Measurements from ENCODE around the gene TRAF7. TPM values are rescaled to one million over a fixed set of nuclear protein-coding genes. Genes with fewer than 3 reads are reported as not detected.

TRAF7 gene
- total RNA-seq, 1 donor, result 56.1 TPM

DNA sequence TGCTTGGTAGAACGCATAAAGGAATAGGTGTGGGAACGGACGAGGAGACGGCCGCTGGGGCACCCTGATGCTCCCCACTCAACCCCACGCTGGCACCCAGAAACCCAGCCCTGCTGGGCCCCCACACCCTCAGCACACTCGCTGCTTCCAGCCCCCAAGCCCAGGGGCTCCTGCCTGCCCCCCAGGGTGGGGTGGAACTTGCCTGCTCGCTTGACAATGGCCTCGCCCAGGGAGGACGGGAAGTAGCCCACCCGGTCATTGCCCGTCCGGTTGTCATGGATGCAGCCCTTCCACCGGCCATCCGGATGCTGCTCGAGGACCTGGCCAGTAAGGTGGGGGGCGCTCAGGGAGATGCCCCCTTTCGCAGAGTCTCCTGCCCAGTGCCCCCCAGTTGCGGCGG lies 30.9 kb downstream of the TRAF7 start:
- no peak overlapping the region for H3K27ac ChIP-seq (ENCODE audit: low read depth, low read length)
- H2AFZ ChIP-seq (ENCODE audit: low read length), result no peak overlapping the region
- no peaks in the 10 kb centered on the region for H3K4me1 ChIP-seq (ENCODE audit: insufficient read depth, low read length)
- DNase-seq (ENCODE audit: insufficient read length, low spot score, missing footprints), result peak; percentile 77
- H3K27me3 ChIP-seq (ENCODE audit: insufficient read depth, low read length), result no peaks in the 10 kb centered on the region
- H3K9me3 ChIP-seq (ENCODE audit: low read depth, low read length), result no peaks in the 10 kb centered on the region
- no peaks in the 10 kb centered on the region for H4K20me1 ChIP-seq (ENCODE audit: insufficient read depth, low read length)
- H3K79me2 ChIP-seq (ENCODE audit: insufficient read depth, low read length), result no peaks in the 10 kb centered on the region
- TF ChIP-seq, protein P1, sequence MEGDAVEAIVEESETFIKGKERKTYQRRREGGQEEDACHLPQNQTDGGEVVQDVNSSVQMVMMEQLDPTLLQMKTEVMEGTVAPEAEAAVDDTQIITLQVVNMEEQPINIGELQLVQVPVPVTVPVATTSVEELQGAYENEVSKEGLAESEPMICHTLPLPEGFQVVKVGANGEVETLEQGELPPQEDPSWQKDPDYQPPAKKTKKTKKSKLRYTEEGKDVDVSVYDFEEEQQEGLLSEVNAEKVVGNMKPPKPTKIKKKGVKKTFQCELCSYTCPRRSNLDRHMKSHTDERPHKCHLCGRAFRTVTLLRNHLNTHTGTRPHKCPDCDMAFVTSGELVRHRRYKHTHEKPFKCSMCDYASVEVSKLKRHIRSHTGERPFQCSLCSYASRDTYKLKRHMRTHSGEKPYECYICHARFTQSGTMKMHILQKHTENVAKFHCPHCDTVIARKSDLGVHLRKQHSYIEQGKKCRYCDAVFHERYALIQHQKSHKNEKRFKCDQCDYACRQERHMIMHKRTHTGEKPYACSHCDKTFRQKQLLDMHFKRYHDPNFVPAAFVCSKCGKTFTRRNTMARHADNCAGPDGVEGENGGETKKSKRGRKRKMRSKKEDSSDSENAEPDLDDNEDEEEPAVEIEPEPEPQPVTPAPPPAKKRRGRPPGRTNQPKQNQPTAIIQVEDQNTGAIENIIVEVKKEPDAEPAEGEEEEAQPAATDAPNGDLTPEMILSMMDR (IDR thresholded peaks at IDR 0.05; ENCODE audit: extremely low read depth, low read depth, low read length), result no peak
- no peak overlapping the region for H3K4me2 ChIP-seq (ENCODE audit: insufficient read depth, low read length)
- H3K4me3 ChIP-seq (ENCODE audit: insufficient read depth, low read length), result no peak overlapping the region
- no peaks in the 10 kb centered on the region for H3K36me3 ChIP-seq (ENCODE audit: insufficient read depth, low read length)

DNA sequence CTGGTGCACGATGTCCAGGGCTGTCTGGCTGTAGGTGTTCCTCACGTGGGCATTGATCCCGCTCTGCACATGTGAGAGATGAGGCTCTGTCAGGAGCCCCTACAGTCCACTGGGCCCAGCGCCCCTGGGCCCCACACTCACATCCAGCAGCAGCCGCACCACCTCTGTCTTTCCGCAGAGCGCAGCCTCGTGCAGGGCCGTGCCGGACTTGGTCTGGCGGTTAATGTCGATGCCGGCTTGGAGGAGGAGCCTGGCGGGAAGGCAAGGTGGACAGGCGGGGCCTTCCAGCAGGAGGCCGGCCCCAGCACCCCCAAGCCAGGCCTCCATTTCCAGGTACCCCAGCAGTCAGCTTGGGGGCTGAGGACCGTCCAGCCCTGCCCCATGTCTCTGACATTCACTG lies 31.6 kb downstream of the TRAF7 start:
- no peaks in the 10 kb centered on the region for H3K27me3 ChIP-seq (ENCODE audit: insufficient read depth, low read length)
- no peaks in the 10 kb centered on the region for H3K4me1 ChIP-seq (ENCODE audit: insufficient read depth, low read length)
- H3K79me2 ChIP-seq (ENCODE audit: insufficient read depth, low read length), result no peaks in the 10 kb centered on the region
- H2AFZ ChIP-seq (ENCODE audit: low read length), result no peak overlapping the region
- no peak overlapping the region for H3K4me3 ChIP-seq (ENCODE audit: insufficient read depth, low read length)
- no peak overlapping the region for H3K4me2 ChIP-seq (ENCODE audit: insufficient read depth, low read length)
- TF ChIP-seq, protein P1 (IDR thresholded peaks at IDR 0.05; ENCODE audit: extremely low read depth, low read depth, low read length), result no peak
- no peaks in the 10 kb centered on the region for H3K9me3 ChIP-seq (ENCODE audit: low read depth, low read length)
- no peaks in the 10 kb centered on the region for H4K20me1 ChIP-seq (ENCODE audit: insufficient read depth, low read length)
- H3K27ac ChIP-seq (ENCODE audit: low read depth, low read length), result no peak overlapping the region
- no peaks in the 10 kb centered on the region for H3K36me3 ChIP-seq (ENCODE audit: insufficient read depth, low read length)
- DNase-seq (ENCODE audit: insufficient read length, low spot score, missing footprints), result peak; percentile 74

GRCh38 chr16:2188395-2188794 lies 32.8 kb downstream of the TRAF7 start:
- H3K4me2 ChIP-seq (ENCODE audit: insufficient read depth, low read length), result no peak overlapping the region
- no peaks in the 10 kb centered on the region for H3K36me3 ChIP-seq (ENCODE audit: insufficient read depth, low read length)
- no peak overlapping the region for H2AFZ ChIP-seq (ENCODE audit: low read length)
- no peaks in the 10 kb centered on the region for H3K79me2 ChIP-seq (ENCODE audit: insufficient read depth, low read length)
- TF ChIP-seq, protein P1 (IDR thresholded peaks at IDR 0.05; ENCODE audit: extremely low read depth, low read depth, low read length), result no peak
- no peaks in the 10 kb centered on the region for H3K9me3 ChIP-seq (ENCODE audit: low read depth, low read length)
- no peaks in the 10 kb centered on the region for H3K4me1 ChIP-seq (ENCODE audit: insufficient read depth, low read length)
- peaks cover under 1% of the 10 kb centered on the region for H3K27me3 ChIP-seq (ENCODE audit: insufficient read depth, low read length)
- H4K20me1 ChIP-seq (ENCODE audit: insufficient read depth, low read length), result no peaks in the 10 kb centered on the region
- no peak overlapping the region for H3K27ac ChIP-seq (ENCODE audit: low read depth, low read length)
- no peak for DNase-seq (ENCODE audit: insufficient read length, low spot score, missing footprints)
- H3K4me3 ChIP-seq (ENCODE audit: insufficient read depth, low read length), result no peak overlapping the region

- DNase-seq (ENCODE audit: insufficient read length, low spot score, missing footprints), result peak; percentile 77
- no peaks in the 10 kb centered on the region for H3K36me3 ChIP-seq (ENCODE audit: insufficient read depth, low read length)
- TF ChIP-seq, protein P1 (IDR thresholded peaks at IDR 0.05; ENCODE audit: extremely low read depth, low read depth, low read length), result no peak
- H4K20me1 ChIP-seq (ENCODE audit: insufficient read depth, low read length), result no peaks in the 10 kb centered on the region
- no peak overlapping the region for H3K4me3 ChIP-seq (ENCODE audit: insufficient read depth, low read length)
- no peaks in the 10 kb centered on the region for H3K9me3 ChIP-seq (ENCODE audit: low read depth, low read length)
- H3K4me2 ChIP-seq (ENCODE audit: insufficient read depth, low read length), result no peak overlapping the region
- H3K79me2 ChIP-seq (ENCODE audit: insufficient read depth, low read length), result no peaks in the 10 kb centered on the region
- no peaks in the 10 kb centered on the region for H3K4me1 ChIP-seq (ENCODE audit: insufficient read depth, low read length)
- no peak overlapping the region for H2AFZ ChIP-seq (ENCODE audit: low read length)
- H3K27me3 ChIP-seq (ENCODE audit: insufficient read depth, low read length), result peaks cover 9% of the 10 kb centered on the region
- no peak overlapping the region for H3K27ac ChIP-seq (ENCODE audit: low read depth, low read length)
These were observed 33.8 kb downstream of the TRAF7 start for GRCh38 chr16:2189252-2189893.

Measured in osteoblast (primary cell).